Activated CD8-positive, alpha-beta T cell treated with anti-CD3 and anti-CD28 coated beads, Interleukin-2, amount 10 ng/mL, durations not matched to agents 7 days and 5 days (primary cell): Measurements from ENCODE around the gene KDR. TPM values are rescaled to one million over a fixed set of nuclear protein-coding genes. Genes with fewer than 3 reads are reported as not detected.

Source experiments
- ATAC-seq: fragments of 150-1000 bp; cut with Tn5 transposase; one replicate; pipeline ENCODE4 v1.10.0; 2021; ENCODE audit warnings: moderate library complexity
- CTCF ChIA-PET: fragments of 350-600 bp; sonication (Branson Sonifier 250); formaldehyde crosslinking; loops from one replicate; lab custom pipeline; 2021; ENCODE audit warnings: antibody characterized with exemption; lab: Charles Lee
- POLR2A ChIA-PET: fragments of 350-600 bp; sonication (Branson Sonifier 250); formaldehyde crosslinking; loops from one replicate; lab custom pipeline; 2021; ENCODE audit warnings: antibody characterized with exemption; lab: Charles Lee
- DNase-seq: peaks from one replicate; pipeline ENCODE4 v3.0.0-alpha.2; 2020
- H3K27ac Mint-ChIP-seq: one replicate; pipeline ENCODE4 v1.8.0; 2021; ENCODE audit warnings: mild to moderate bottlenecking, mixed read lengths
- H3K27me3 Mint-ChIP-seq: one replicate; pipeline ENCODE4 v1.8.0; 2021; ENCODE audit warnings: low read depth, mixed read lengths
- H3K36me3 Mint-ChIP-seq: one replicate; pipeline ENCODE4 v1.8.0; 2021; ENCODE audit warnings: low read depth, mixed read lengths
- H3K4me1 Mint-ChIP-seq: one replicate; pipeline ENCODE4 v1.8.0; 2021; ENCODE audit warnings: low read depth, mixed read lengths
- H3K4me3 Mint-ChIP-seq: one replicate; pipeline ENCODE4 v1.8.0; 2021; ENCODE audit warnings: mild to moderate bottlenecking, mixed read lengths
- H3K9me3 Mint-ChIP-seq: one replicate; pipeline ENCODE4 v1.8.0; 2022; ENCODE audit warnings: mixed read lengths; ENCODE audit not compliant: insufficient read depth
- total RNA-seq, 2 experiments: library from RNA; stranded (reverse); gene quantifications; one replicate each; pipeline ENCODE4 v1.2.3, GENCODE V29; 2021

The KDR gene
- total RNA-seq, 2 experiments from 2014 or later, result not detected

DNA sequence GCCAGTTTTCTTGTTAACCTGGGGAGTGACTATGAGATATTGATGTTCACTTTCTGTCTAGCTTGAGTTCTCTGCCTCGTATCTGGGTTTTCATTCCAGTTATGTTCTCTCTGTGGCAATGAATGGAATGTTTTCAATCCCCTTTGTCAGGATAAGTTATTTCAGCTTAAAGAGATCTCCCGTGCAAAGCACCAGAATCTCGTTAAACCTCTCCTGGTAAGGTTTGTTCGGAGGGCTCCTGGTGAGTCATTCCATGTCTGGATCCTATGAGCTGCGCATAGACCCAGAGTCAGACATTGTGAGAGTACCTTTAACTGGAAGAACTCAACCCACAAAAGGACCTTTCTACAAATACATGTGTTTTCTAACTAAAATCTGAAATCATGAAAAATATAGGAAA lies 51.0 kb downstream of the KDR start:
- no peak overlapping the region for H3K27ac Mint-ChIP-seq
- H3K9me3 Mint-ChIP-seq, result no peaks in the 10 kb centered on the region
- POLR2A ChIA-PET, result no interaction called here

DNA sequence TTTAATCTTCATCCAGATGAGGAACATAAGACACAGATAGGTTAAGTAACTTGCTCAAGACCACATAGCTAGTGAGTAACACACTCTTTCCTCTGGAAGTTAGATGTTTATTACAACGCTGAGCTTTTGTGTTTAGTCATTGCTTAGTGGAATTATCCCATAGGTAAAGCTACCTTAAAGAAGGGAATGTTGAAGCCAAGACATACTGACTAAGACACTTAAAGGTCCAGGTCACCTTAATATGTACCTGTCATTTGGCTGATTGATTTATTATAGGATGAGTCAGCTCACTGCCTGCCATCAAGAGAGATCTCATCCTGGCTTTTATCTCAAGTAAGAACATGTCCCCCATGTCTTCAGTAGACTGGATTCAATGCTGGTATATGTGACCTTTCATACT lies 53.4 kb downstream of the KDR start:
- peaks cover 2% of the 10 kb centered on the region for H3K27me3 Mint-ChIP-seq
- CTCF ChIA-PET, result no interaction called here
- no peak for ATAC-seq
- no peaks in the 10 kb centered on the region for H3K4me1 Mint-ChIP-seq
- H3K27ac Mint-ChIP-seq, result no peak overlapping the region
- H3K36me3 Mint-ChIP-seq, result no peaks in the 10 kb centered on the region
- no peak for DNase-seq
- POLR2A ChIA-PET, result no interaction called here
- no peak overlapping the region for H3K4me3 Mint-ChIP-seq
- no peaks in the 10 kb centered on the region for H3K9me3 Mint-ChIP-seq

More for the DNA sequence above, 51.0 kb downstream of the KDR start:
- CTCF ChIA-PET, result interaction anchor here (0.8 kb wide), 1 partner anchor 8 kb away, joined by 3 read pairs; no protein-coding TSS in a partner anchor
- Mint-ChIP-seq H3K36me3 (no peaks in the 10 kb centered on the region), H3K4me3 (no peak overlapping the region), H3K27me3 (peaks cover 5% of the 10 kb centered on the region), H3K4me1 (no peaks in the 10 kb centered on the region)
- DNase-seq (no peak), ATAC-seq (no peak)

DNA sequence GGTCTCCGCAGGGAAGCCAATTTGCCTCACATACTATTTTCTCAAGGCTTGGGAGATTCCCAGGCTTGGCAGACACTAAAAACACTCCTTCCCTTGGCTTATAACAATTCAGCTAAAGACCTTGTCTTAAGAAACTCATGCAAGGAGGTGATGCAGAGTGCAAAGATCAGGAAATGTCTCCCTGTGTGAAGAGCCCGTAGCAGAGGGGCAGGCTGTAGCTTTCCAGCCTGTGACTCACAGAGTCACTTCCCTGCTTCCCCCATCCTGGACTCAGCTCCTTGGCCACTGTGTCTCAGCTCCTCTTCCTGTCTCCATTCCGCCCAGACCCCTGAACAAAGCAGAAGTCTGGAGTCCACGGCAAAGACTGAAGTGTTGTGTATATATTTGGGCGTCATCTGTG lies 56.1 kb downstream of the KDR start:
- no peak overlapping the region for H3K27ac Mint-ChIP-seq
- no peak for ATAC-seq
- CTCF ChIA-PET, result no interaction called here
- no peaks in the 10 kb centered on the region for H3K36me3 Mint-ChIP-seq
- H3K9me3 Mint-ChIP-seq, result no peaks in the 10 kb centered on the region
- no peaks in the 10 kb centered on the region for H3K4me1 Mint-ChIP-seq
- POLR2A ChIA-PET, result no interaction called here
- no peak for DNase-seq
- H3K4me3 Mint-ChIP-seq, result no peak overlapping the region
- no peaks in the 10 kb centered on the region for H3K27me3 Mint-ChIP-seq

DNA sequence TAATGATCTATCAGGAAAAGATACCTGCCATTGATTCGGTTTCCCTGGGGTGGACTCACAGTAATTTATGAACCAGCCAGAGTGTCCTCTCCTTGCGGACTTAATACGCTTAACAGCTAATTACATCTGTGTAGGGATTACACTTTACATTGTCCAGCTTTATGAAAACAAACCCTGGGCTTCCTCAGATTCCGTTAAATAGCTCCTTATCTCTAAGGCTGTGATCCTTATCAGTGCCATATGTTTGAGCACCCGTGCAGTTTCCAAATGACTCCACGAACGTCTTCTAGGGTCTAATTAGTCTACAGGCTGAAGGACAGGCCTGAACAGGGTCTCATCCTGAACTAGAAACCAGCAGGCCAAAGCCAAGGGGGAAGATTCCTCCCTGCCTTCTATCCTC lies 56.9 kb downstream of the KDR start:
- Mint-ChIP-seq H3K4me1 (no peaks in the 10 kb centered on the region), H3K27me3 (no peaks in the 10 kb centered on the region), H3K36me3 (no peaks in the 10 kb centered on the region), H3K4me3 (no peak overlapping the region), H3K9me3 (no peaks in the 10 kb centered on the region), H3K27ac (no peak overlapping the region)
- CTCF ChIA-PET, result no interaction called here
- POLR2A ChIA-PET, result no interaction called here
- no peak for DNase-seq
- no peak for ATAC-seq

DNA sequence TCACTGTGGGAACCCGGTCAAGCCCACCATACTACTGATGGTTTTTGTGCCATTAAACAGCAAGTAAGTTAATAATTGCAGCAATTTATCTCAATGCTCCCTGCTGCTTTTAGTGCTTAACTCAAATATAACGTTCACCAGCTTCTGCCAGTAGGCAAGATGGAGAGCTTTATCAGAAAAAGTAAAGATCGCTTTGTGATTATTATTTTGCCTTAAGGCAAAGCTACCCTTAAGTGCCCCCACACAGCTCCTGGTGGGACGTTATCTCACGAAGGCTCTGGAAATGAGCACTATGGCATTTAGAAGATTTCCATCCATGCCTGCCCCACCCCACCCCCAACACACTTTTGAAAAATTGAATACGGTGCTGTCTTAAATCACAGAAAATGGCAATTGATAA lies 59.4 kb downstream of the KDR start:
- no peaks in the 10 kb centered on the region for H3K36me3 Mint-ChIP-seq
- no peaks in the 10 kb centered on the region for H3K4me1 Mint-ChIP-seq
- H3K9me3 Mint-ChIP-seq, result no peaks in the 10 kb centered on the region
- H3K27me3 Mint-ChIP-seq, result no peaks in the 10 kb centered on the region
- POLR2A ChIA-PET, result no interaction called here
- H3K4me3 Mint-ChIP-seq, result no peak overlapping the region
- no peak overlapping the region for H3K27ac Mint-ChIP-seq
- ATAC-seq (no peak), DNase-seq (no peak)
- CTCF ChIA-PET, result interaction anchor here (0.8 kb wide), 1 partner anchor 9 kb away, joined by 3 read pairs; no protein-coding TSS in a partner anchor

DNA sequence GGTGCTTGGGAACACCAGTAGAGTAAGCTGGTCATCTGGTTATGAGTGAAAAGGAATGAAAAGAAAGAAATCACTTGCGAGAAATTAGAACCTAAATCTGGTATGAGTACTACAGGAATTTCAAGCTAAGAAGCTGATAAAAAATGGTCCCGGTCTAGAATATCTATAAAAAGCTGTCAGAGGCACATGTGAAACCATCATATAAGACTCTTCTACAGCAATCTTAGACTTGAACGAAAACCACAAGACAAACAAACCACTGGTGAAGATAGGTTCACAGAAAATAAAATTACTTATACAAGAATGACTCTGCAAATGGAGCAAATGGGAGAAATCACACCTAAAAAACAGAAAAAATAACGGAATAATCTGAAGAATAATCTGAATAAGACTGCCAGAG lies 69.9 kb downstream of the KDR start:
- no peaks in the 10 kb centered on the region for H3K36me3 Mint-ChIP-seq
- no peak overlapping the region for H3K4me3 Mint-ChIP-seq
- DNase-seq (no peak), ATAC-seq (no peak)
- H3K27ac Mint-ChIP-seq, result no peak overlapping the region
- H3K27me3 Mint-ChIP-seq, result no peaks in the 10 kb centered on the region
- CTCF ChIA-PET, result no interaction called here
- no peaks in the 10 kb centered on the region for H3K4me1 Mint-ChIP-seq
- POLR2A ChIA-PET, result no interaction called here
- H3K9me3 Mint-ChIP-seq, result no peaks in the 10 kb centered on the region

DNA sequence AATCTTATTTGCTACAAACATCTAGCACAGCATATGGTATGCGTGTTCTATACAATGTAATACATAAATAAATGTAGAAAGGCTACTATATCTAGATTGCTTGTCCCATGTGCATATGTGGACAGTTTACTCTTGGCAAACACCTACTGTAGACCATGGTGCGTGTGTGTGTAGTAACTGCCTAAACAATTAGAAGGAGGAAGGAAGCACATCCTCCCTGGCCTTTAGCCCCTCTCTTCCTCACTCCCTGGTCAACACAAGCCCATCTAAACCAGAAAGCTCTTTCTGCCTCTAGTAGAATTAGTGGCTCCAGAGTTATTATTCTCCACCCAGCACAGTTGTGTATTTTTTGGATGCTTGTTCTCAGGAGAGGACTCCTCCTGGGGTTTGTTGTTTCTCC lies 73.9 kb downstream of the KDR start:
- Mint-ChIP-seq H3K36me3 (no peaks in the 10 kb centered on the region), H3K27ac (no peak overlapping the region), H3K27me3 (no peaks in the 10 kb centered on the region), H3K4me1 (no peaks in the 10 kb centered on the region), H3K4me3 (no peak overlapping the region), H3K9me3 (no peaks in the 10 kb centered on the region)
- ChIA-PET POLR2A (no interaction called here), CTCF (no interaction called here)
- DNase-seq (no peak), ATAC-seq (no peak)

DNA sequence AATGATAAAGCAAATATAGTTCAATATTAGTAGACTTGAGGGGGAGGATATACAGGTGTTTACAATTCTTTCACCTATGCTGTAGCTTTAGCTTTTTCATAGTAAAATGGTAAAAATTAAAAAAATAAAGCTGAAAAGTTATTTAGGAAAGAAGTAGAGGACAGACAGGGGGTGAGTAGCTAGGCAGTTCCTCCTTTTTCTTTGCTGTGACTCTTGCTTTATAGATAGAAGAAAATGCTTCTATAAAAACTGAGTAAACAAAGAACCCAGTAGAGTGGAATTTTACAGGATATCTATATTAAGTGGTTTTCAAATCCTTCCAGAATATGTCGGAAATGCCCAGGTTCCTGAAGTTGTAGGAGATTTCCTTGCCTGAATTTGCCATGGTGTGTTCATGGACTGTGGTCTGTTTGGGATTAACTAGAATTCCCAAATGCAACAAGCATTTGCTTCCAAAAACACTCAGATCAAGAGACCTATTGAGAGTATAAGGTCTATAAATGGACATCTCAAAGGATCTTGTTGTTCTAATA lies 74.9 kb downstream of the KDR start:
- Mint-ChIP-seq H3K4me3 (no peak overlapping the region), H3K36me3 (no peaks in the 10 kb centered on the region), H3K27me3 (no peaks in the 10 kb centered on the region), H3K27ac (no peak overlapping the region), H3K4me1 (no peaks in the 10 kb centered on the region), H3K9me3 (no peaks in the 10 kb centered on the region)
- POLR2A ChIA-PET, result no interaction called here
- CTCF ChIA-PET, result no interaction called here
- no peak for DNase-seq
- ATAC-seq, result no peak

DNA sequence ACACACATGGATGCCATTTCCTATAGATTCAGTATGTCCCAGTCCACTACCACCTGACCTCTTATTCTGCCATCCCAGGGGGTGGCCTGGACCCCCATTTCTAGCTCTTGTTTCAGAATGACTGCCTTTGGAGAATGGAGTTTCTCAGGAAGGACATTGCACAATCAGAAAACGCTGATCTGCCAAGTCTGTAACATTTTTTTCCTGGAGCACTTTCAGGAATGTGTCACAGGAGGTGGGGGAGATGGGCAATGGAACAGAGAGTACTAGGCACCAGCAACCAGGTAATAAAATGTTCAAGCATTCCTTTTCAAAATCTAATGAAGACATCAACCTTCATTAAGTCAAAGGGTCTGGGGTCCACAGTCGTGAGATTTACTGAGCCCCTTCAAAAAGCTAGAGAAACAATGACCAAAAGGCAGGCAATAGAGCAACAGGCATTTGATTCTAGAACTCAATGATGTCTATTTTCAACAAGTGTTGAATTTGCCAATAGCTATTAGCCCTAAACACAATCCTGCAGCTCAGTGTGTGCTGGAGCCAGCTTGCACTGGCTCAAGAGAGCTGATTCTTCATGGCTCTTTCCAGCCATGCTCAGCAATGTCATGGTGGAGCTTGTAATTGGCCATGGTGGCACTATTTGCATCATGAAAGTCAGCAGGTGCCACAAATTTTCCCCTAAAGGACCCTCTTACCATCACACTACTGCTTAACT lies 87.1 kb downstream of the KDR start:
- no peak overlapping the region for H3K27ac Mint-ChIP-seq
- no peaks in the 10 kb centered on the region for H3K9me3 Mint-ChIP-seq
- H3K4me1 Mint-ChIP-seq, result no peaks in the 10 kb centered on the region
- POLR2A ChIA-PET, result no interaction called here
- H3K36me3 Mint-ChIP-seq, result no peaks in the 10 kb centered on the region
- no peak for DNase-seq
- no peak overlapping the region for H3K4me3 Mint-ChIP-seq
- CTCF ChIA-PET, result no interaction called here
- H3K27me3 Mint-ChIP-seq, result no peaks in the 10 kb centered on the region
- ATAC-seq, result no peak

DNA sequence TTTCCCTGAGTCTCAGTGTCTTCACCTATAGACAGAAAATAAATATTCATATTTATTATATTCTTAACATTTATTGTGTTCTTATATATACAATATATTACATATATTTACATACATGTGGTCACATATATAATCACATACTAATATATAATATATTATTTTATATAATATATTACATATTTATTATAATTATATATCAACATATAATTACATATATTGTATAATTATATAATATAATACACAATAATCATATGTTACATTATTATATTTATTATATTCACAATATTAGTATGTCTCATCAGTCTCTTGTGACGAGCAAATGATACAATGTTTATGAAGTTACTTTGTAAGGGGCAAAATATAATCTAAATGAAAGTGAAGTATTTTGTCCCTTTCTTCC lies 87.7 kb downstream of the KDR start:
- ATAC-seq (no peak), DNase-seq (no peak)
- no peaks in the 10 kb centered on the region for H3K4me1 Mint-ChIP-seq
- ChIA-PET POLR2A (no interaction called here), CTCF (no interaction called here)
- no peaks in the 10 kb centered on the region for H3K9me3 Mint-ChIP-seq
- no peaks in the 10 kb centered on the region for H3K36me3 Mint-ChIP-seq
- no peak overlapping the region for H3K4me3 Mint-ChIP-seq
- H3K27me3 Mint-ChIP-seq, result no peaks in the 10 kb centered on the region
- no peak overlapping the region for H3K27ac Mint-ChIP-seq

DNA sequence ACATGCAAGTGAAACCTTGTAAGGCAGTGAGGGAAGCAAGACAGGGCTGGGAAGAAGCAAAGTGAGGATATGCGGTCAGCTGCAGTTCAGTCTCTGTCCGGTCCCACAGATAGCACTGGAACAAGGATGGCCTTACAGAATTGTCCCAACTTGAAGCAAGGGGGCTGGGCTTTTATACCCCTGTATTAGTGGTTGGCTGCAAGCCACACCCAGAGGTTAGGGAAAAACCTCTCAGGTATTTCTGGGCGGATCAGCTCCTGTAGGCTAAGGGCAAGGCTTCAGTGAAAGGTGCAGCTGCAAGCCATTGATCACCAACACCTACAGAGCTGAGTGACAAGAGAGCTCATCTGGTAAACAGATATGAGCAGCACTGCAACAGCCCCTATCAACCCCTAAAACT lies 89.0 kb downstream of the KDR start:
- H3K4me1 Mint-ChIP-seq, result no peaks in the 10 kb centered on the region
- no peaks in the 10 kb centered on the region for H3K36me3 Mint-ChIP-seq
- ATAC-seq, result no peak
- CTCF ChIA-PET, result interaction anchor here (0.6 kb wide), 1 partner anchor 818 kb away, joined by 3 read pairs; no protein-coding TSS in a partner anchor
- no peaks in the 10 kb centered on the region for H3K9me3 Mint-ChIP-seq
- H3K4me3 Mint-ChIP-seq, result no peak overlapping the region
- DNase-seq, result no peak
- H3K27ac Mint-ChIP-seq, result no peak overlapping the region
- no peaks in the 10 kb centered on the region for H3K27me3 Mint-ChIP-seq
- POLR2A ChIA-PET, result no interaction called here

DNA sequence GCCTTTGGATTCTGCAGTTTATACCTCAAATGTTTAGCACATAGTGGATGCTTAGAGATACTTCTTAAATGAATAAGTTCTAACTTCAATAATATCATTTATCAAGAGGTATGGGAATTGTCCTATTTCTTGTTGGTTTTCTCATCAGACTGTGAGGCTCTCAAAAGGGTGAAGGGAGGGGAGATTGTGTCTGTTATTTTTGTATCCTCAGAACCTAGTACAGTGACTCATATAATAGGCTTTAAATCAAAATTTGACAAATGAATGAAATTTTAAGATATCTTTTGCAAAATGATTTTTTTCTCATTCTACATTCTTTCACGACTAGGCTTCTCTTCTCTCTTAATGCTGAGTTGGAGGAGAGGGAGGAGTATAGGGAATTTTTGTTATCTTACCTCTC lies 89.5 kb downstream of the KDR start:
- H3K36me3 Mint-ChIP-seq, result no peaks in the 10 kb centered on the region
- H3K27ac Mint-ChIP-seq, result no peak overlapping the region
- ATAC-seq (no peak), DNase-seq (no peak)
- H3K9me3 Mint-ChIP-seq, result no peaks in the 10 kb centered on the region
- H3K4me1 Mint-ChIP-seq, result no peaks in the 10 kb centered on the region
- ChIA-PET CTCF (no interaction called here), POLR2A (no interaction called here)
- H3K4me3 Mint-ChIP-seq, result no peak overlapping the region
- H3K27me3 Mint-ChIP-seq, result no peaks in the 10 kb centered on the region

DNA sequence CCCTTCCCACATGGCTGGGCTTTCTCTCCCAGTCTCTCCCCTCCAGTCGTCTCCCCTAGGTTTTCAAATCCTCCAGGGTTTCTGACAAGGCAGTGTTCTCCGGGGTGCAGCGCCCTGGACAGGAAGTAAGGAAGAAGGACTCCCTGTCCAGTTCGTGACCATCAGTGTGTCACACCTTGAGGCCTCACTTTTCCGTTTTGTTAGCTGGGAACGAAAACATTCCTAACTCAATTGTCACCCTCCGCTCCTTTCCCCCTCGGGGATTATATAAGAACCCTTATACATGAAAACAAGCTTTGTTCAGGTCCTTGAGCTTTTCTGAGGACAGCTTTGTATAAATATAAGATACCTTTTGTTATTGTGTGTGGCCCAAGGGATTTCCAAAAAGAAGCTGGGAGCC lies 92.1 kb downstream of the KDR start:
- H3K4me1 Mint-ChIP-seq, result no peaks in the 10 kb centered on the region
- H3K27ac Mint-ChIP-seq, result no peak overlapping the region
- DNase-seq, result no peak
- H3K9me3 Mint-ChIP-seq, result no peaks in the 10 kb centered on the region
- H3K4me3 Mint-ChIP-seq, result no peak overlapping the region
- H3K36me3 Mint-ChIP-seq, result no peaks in the 10 kb centered on the region
- CTCF ChIA-PET, result no interaction called here
- no peaks in the 10 kb centered on the region for H3K27me3 Mint-ChIP-seq
- ATAC-seq, result no peak
- POLR2A ChIA-PET, result no interaction called here
